Posterior cingulate gyrus (tissue), 11 donors: Measurements from ENCODE around the gene POU3F3.

Source experiments
- DNase-seq, 10 donors: peaks; one replicate each; pipeline versions ENCODE4 v3.0.0 to v3.0.0-alpha.2; 2020 to 2021; ENCODE audit warnings: mixed read lengths in 3 of 10
- intact Hi-C: fragments of 100-400 bp; cut with DNase I; formaldehyde crosslinking; loops from one replicate; pipeline ENCODE4 v1.15.1; 2023

POU3F3 gene

GRCh38 chr2:104853534-104854497 lies at the start of gene POU3F3:
POU3F3 (plus strand) TSS chr2:104854115; CDS start chr2:104855511, 1,396 bp downstream.
- intact Hi-C loops: loop anchor here (5.0 kb wide), 2 partner anchors 152 to 422 kb away; no protein-coding TSS in a partner anchor
- DNase-seq: peak; percentile 100

DNA sequence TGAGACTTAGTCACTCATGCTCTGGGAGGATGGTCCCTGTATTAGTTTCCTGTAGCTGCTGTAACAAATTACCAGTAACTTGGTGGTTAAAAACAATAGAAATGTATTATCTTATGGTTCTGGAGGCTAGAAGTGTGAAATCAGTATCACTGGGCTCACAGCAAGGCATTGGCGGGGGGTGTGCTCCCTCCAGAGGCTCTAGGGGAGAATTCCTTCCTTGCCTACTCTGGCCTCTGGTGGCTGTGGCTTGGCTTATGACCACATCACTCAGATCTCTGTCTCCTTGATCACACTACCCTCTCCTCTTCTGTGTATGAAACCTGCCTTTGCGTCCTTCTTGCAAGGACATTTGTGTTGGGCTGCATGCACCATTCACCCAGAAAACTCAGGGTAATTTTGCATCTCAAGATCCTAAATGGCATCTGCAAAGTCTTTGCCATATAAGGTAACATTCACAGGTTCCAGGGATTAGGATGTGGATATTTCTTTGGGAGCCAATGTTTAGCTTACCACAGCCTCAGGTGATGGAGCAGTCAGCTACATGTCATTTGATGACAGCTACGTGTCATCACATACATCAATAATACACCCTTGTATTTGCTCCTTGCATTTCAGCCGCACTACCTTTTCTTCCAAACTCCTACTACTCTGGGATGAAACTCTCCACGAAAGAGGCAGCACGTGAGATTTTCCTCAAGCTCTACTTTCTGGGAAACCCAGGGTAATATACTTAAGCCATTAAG lies 49.6 kb upstream of the POU3F3 start:
- intact Hi-C loops: no loop called here
- DNase-seq: peak in 1 of 10 donors; percentile 36

DNA sequence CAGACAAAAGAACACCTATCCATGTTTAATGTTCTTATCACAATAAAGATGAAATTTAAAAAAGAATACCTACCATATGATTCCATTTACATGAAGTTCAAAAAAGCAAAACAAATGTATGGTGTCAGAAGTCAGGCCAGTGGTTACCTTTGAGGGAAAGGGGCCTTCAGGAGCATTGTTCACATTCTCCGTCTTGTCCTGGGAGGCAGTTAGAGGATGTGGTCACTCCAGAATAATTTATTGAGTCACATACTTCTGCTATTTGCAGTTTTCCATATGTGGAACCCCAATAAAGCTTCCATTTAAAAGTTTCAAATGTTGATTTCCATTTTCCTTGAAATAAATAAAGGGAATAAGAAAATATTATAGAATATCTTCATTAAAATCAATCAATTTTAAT lies 41.6 kb upstream of the POU3F3 start:
- no peak for DNase-seq

GRCh38 chr2:104816143-104816542 lies 37.8 kb upstream of the POU3F3 start:
- intact Hi-C loops: no loop called here
- DNase-seq: no peak

More for the DNA sequence above, 41.6 kb upstream of the POU3F3 start:
- intact Hi-C loops: no loop called here

DNA sequence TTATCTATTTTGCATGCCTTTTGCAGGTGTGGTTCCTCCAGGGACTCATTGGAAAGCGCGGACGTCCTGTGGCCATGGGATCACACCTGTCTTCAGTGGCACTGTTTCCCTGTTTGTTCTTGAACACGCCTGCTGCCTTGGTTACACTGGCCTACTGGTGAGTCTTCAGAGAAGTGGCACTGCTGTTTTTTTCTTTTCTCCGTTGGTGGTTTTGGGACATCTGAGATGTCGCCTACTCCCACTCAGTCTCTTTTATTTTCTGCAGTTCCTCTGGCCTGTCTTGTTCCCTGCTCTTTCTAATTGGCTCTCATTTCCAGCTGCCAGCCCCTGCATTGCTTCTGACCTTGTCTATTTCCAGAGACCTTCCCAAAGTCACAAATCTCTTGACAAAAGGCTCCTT lies 35.7 kb upstream of the POU3F3 start:
- peak in 1 of 10 donors; percentile 78 for DNase-seq
- intact Hi-C loops: no loop called here

- DNase-seq: no peak
- intact Hi-C loops: no loop called here
Observed at GRCh38 chr2:104820126-104820525, 33.8 kb upstream of the POU3F3 start.

DNA sequence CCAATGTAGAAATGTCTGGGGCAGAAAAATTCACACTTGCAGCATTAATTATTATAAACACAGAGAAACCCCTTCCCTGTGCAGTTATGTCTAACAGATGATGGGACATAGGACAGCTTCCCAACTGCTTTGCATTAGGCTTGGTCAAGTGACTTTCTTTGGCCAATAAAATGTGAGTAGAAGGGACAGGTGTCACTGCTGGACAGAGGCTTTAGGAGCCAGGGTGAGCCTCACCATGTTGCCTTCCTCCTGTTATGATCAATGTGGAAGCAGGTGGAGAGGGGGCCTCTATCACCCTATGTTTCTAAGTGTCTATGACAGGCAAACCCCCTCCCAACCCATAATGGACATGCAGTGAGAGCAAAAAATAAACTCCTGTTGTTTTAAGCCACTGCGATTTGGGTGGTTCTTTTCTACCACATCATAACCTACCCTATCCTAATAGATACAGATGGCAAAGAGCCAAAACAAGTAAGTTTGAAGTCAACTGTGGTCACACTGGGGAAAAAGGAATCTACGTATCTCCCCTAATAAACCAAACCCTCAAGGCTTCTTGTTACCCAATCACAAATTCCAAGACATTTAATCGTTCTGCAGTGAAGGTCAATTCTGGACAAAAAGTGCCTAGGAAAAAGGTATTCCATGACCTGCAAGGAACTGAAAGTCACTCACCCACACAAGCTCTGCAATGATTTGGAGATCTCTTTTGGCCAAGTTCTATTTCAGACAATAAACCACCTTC lies 28.6 kb upstream of the POU3F3 start:
- intact Hi-C loops: no loop called here
- DNase-seq: no peak

- intact Hi-C loops: no loop called here
- no peak for DNase-seq
Observed at GRCh38 chr2:104826016-104826415, 27.9 kb upstream of the POU3F3 start.

DNA sequence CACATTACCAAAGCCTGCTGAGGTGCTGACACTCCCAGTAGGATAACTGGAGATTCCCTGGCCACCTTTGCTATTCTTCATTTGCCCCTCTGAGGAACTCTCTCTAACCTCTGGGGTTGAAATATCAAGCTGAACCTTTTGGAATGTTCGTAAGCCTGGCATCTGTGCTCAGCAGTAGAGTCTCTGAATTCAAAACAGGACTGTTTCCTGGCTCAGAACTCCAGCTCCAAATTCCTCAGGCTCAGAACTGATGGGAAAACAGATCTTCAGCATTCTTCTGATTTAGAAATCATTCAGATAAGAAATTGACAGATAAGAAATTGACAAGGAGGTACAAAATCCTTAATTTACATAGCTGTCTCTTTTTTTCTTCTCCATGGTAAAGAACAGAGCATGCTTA lies 22.2 kb upstream of the POU3F3 start:
- intact Hi-C loops: loop anchor here (10.0 kb wide), 1 partner anchor 327 kb away; no protein-coding TSS in a partner anchor
- DNase-seq: no peak

DNA sequence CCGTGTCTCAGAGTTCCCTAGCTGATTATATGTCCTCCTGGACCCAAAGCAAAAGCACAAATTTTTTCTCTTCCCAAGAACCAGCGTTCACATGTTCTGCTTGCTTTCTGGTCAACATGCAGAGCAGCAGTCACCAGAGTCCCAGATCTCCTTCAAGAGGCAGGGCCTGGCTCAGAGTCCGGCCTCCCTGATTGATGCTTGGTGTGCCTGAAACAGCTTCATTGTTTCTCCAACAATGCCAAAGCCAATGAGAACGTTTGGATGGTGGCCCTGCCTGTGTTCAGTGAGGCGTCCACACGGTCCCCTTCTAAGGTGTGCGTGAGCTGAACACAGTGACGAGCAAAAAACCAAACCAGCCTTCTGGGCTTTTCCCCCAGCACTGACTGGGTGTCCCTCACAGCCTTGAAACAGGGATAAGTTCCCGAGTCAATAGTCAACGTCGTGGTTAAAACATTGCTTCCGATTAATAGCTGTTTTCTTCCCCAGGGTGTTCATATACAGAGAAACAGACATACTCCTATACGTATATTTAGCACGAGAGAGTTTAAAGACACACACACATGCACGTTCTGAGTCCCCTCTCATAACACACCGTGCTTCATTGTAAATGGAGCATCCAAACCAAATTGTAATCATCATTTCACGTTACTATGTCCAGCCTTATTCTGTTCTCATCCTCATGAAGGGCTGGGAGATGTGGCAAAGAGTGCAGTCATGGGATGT lies 19.3 kb upstream of the POU3F3 start:
- intact Hi-C loops: loop anchor here (10.0 kb wide), 1 partner anchor 330 kb away; no protein-coding TSS in a partner anchor
- DNase-seq: peak in 9 of 10 donors; percentile 59 to 93 (median 70)

- intact Hi-C loops: loop anchor here (10.0 kb wide), 1 partner anchor 331 kb away; no protein-coding TSS in a partner anchor
- DNase-seq: peak in 3 of 10 donors; percentile 40 to 74 (median 41)
Observed at GRCh38 chr2:104836265-104836664, 17.6 kb upstream of the POU3F3 start.

- DNase-seq: no peak
- intact Hi-C loops: loop anchor here (10.0 kb wide), 1 partner anchor 332 kb away; no protein-coding TSS in a partner anchor
Observed at GRCh38 chr2:104836841-104837240, 17.1 kb upstream of the POU3F3 start.

DNA sequence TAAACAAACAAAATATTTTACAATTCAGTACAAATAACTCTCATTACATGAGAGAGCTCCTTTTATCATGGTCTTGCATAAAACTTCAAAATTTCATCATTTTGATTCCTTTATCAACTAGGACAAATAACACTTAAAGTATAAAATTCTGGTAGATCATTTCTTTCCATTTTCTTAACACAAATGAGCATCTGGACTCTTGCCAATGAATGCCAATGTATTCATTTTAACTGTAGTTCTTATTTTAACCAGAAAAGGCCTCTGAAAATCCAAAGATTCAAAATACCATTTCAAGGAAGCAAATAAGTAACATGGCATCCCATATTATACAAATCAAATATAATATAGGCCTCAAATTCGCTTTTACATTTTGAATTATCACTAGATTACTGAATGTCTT lies 13.8 kb upstream of the POU3F3 start:
- no peak for DNase-seq
- intact Hi-C loops: no loop called here

GRCh38 chr2:104840893-104841585 lies 12.9 kb upstream of the POU3F3 start:
- intact Hi-C loops: no loop called here
- DNase-seq: no peak

- intact Hi-C loops: no loop called here
- no peak for DNase-seq
Observed at GRCh38 chr2:104841744-104842143, 12.2 kb upstream of the POU3F3 start.

DNA sequence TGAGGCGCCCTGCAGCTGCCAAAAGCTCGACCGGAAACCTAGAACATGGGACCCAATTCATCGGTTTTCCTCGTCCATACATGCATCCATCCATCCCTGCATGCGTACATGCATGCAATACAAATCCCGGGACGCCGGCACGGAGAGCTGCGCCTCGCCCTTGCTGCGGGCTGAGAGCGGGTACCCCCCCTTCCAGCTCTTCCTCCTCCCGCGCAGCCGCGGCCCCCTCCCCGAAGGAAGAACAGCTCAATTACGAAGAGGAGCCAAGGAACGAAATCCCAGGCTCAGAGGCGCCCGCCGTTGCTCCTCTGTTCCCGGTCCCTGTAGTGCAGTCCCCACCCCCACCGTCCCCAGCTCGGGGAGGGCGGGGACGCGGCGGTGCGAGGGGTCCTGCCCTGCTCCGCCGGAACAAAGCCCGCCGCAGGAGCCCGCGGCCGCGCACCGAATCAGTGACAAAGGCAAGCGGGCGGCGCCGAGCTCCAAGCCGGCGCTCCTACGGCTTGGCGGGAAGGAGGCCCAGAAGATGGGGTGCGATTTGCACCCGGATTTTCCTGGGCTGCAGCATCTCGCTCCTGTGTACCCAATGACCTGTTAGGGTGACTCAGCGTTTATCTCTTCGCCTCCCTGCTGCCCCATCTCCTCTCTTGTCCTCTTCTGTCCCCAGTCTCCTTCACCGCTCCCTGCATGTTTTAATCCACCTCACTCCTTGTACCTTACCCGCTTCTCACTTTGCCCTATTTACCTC lies 8.9 kb upstream of the POU3F3 start:
- peak; percentile 61 to 96 (median 74) for DNase-seq
- intact Hi-C loops: no loop called here

- intact Hi-C loops: no loop called here
- DNase-seq: peak in 4 of 10 donors; percentile 28 to 89 (median 61)
Observed at GRCh38 chr2:104845552-104845931, 8.4 kb upstream of the POU3F3 start.
